Epithelial cell of esophagus (primary cell): Measurements from ENCODE around the gene SEC31A.

Source experiments
- DNase-seq: peaks from one replicate; pipeline ENCODE4 v3.0.0; 2010; ENCODE audit warnings: low read depth
- H3K4me3 ChIP-seq: 2 replicates; pipeline ENCODE4 v1.5.1; 2011; ENCODE audit warnings: mild to moderate bottlenecking, low read length, control low read depth
- TF ChIP-seq, protein P1 (sequence below): IDR thresholded peaks from 2 replicates; pipeline ENCODE4 v1.5.1; 2011; ENCODE audit warnings: low read depth, mild to moderate bottlenecking, low read length, control low read depth, inconsistent platforms; ENCODE audit not compliant: insufficient read depth; ENCODE audit errors: missing control alignments

SEC31A gene

DNA sequence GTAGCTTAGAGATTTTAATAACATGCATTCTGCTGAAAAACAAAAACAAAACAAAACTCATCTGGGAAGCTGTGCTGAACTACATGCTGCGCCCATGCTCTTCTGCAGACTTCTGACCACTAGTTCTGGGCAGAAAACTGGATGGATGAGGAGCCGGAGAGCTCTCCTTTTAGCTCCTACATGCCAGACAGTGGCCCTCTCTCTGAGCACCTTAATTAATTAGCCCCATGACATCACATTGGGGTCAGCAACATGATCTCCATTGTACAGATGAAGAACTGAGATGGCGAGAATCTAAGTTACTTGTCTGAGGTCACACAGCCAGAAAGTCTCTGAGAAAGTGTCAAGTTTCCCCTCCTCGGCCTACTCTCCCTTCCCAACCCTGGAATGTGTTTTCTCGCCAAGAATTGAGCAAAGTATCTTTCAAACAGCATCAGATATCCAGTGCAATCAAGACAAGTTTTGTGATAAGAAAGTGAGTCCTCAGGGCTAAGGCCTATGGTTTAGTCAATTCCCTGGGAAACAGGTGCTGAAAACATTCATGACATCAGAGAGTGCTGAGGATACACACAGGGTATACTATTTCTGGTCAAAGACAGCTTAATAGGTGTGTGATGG, 113.9 kb downstream of the SEC31A start:
- TF ChIP-seq, protein P1, sequence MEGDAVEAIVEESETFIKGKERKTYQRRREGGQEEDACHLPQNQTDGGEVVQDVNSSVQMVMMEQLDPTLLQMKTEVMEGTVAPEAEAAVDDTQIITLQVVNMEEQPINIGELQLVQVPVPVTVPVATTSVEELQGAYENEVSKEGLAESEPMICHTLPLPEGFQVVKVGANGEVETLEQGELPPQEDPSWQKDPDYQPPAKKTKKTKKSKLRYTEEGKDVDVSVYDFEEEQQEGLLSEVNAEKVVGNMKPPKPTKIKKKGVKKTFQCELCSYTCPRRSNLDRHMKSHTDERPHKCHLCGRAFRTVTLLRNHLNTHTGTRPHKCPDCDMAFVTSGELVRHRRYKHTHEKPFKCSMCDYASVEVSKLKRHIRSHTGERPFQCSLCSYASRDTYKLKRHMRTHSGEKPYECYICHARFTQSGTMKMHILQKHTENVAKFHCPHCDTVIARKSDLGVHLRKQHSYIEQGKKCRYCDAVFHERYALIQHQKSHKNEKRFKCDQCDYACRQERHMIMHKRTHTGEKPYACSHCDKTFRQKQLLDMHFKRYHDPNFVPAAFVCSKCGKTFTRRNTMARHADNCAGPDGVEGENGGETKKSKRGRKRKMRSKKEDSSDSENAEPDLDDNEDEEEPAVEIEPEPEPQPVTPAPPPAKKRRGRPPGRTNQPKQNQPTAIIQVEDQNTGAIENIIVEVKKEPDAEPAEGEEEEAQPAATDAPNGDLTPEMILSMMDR, result no peak
- DNase-seq, result no peak

DNA sequence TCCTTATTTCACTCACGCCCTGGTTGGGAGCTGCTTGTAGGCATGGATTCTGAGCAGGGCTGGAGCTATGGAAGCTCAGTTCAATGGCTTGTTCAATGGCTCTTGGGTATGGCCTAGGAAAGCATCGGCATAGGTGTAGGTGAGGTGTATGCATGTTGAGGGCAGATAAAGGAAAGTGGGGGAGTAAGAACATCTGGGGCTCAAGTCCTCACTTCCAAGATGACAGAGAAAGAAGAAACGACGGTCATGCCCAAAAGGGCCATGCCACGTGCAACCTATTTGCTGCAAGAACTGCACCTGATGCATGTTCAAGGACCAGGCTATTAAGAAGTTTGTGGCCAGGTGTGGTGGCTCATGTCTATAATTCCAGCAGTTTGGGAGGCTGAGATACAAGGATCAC, 115.7 kb downstream of the SEC31A start:
- no peak for DNase-seq
- TF ChIP-seq, protein P1, result no peak
- H3K4me3 ChIP-seq, result no peak overlapping the region

More for the DNA sequence above, 113.9 kb downstream of the SEC31A start:
- no peak overlapping the region for H3K4me3 ChIP-seq

DNA sequence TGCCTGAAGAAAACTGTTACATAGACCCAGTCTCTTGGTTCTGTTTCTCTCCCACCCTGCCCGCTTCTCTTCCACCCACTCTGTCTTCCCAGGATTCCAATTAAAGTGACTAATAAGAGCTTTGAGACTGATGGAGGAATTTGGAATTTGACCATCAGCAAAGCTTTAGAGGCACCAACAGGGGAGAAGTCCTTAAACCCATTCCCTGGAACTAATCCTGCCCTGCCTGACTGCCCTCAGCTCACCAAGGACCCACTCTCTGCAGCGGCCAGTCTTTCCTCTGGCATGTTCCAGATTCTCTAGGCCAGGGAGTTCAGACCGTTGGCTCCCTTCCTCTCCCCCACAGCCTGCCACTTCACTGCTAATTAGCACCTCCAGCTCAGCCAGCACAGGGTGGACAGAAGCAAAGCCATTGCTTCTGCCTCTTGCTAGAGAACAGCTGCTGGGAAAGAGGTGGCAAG, 116.2 kb downstream of the SEC31A start:
- TF ChIP-seq, protein P1, result no peak
- DNase-seq, result no peak
- no peak overlapping the region for H3K4me3 ChIP-seq

DNA sequence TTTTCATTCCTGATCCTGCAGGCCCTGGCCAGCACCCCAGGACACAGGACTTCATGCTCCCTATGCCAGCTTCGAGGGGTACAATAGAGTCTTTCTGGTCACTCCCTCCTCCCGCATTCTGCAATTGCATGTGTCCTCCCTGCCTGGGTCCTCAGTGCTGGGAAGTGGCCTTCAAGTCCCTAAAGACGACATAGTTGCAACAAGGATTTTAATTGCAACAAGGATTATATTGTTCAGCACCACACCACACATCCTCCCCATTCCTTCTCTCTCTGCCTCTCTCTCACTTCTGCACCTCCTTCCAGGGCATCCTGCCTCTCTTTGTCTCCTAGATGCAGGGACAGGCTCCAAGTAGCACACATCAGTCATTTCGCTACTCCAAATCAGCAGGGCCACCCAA, 117.9 kb downstream of the SEC31A start:
- no peak for DNase-seq
- TF ChIP-seq, protein P1, result no peak
- no peak overlapping the region for H3K4me3 ChIP-seq

DNA sequence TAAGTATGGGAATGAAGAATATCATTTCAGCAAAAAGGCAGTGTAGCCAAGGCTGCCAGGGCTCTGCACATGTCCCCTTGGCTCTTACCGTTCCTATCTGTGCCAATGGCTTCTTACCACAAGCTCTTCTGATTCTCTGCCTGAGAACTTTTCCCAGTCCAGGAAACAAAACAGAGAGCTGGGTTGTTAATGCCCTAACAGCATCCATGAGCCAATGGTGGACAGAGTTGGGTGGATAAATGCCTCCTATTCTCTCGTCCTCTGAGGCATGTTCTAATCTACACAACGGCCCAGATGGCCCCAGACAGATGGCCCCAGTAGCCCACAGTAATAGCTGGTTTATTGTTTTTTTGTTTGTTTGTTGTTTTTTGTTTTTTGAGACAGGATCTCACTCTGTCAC, 120.3 kb downstream of the SEC31A start:
- no peak for DNase-seq
- H3K4me3 ChIP-seq, result no peak overlapping the region
- TF ChIP-seq, protein P1, result no peak
